Measurements from ENCODE around the gene FBXW11.

GRCh38 chr5:171984748-171985419 lies 21.6 kb downstream of the FBXW11 start:
- no peak for TF ChIP-seq CTCF (IDR thresholded peaks at IDR 0.05; ENCODE audit: insufficient read depth, low read depth, low read length)
- TF ChIP-seq EZH2 (IDR thresholded peaks at IDR 0.05; ENCODE audit: insufficient read depth, low read length): no peak

All from astrocyte (in vitro differentiated cells and primary cell).